Measurements from ENCODE around the gene B4GALT3.

DNA sequence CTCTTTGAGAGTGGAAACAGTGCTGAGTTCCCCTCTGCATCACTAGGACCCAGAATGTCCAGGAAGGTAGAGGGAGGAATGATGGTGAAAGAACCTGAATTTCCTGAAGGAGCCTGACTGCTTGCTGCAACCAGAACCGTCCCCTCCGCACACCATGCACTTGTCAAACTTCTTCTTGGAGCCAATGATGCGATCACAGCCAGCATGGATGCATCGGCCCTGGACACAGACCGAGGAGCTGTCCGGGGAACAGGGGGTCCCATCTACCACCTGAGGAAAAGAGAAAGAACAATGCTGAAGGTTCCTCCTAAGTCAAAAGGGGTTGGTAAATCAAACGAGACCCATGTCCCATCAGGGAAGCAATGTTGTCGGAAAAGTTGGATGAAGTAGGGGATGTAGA is 14.7 kb upstream of the B4GALT3 start:
- TF ChIP-seq, protein P1, sequence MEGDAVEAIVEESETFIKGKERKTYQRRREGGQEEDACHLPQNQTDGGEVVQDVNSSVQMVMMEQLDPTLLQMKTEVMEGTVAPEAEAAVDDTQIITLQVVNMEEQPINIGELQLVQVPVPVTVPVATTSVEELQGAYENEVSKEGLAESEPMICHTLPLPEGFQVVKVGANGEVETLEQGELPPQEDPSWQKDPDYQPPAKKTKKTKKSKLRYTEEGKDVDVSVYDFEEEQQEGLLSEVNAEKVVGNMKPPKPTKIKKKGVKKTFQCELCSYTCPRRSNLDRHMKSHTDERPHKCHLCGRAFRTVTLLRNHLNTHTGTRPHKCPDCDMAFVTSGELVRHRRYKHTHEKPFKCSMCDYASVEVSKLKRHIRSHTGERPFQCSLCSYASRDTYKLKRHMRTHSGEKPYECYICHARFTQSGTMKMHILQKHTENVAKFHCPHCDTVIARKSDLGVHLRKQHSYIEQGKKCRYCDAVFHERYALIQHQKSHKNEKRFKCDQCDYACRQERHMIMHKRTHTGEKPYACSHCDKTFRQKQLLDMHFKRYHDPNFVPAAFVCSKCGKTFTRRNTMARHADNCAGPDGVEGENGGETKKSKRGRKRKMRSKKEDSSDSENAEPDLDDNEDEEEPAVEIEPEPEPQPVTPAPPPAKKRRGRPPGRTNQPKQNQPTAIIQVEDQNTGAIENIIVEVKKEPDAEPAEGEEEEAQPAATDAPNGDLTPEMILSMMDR (IDR thresholded peaks at IDR 0.05): no peak
- TF ChIP-seq POLR2AphosphoS5 (IDR thresholded peaks at IDR 0.05) (no peak), POLR2A (IDR thresholded peaks at IDR 0.05) (no peak)

Measured in prostate gland (tissue), 2 donors.